MCF 10A (cell line): ENCODE results near the gene BCR. TPM values are rescaled to one million over a fixed set of nuclear protein-coding genes. Genes with fewer than 3 reads are reported as not detected.

Source experiments
- BruUV-seq: library from RNA; stranded (reverse); fragments of 400-500 nt; replicated peaks from 2 replicates; lab custom pipeline; 2021; lab: Mats Ljungman, UMichigan
- CTCF ChIA-PET: fragments of 300-600 bp; sonication (Branson Sonifier 250); formaldehyde crosslinking; extraction: SDS; loops from one replicate; lab custom pipeline; 2021; ENCODE audit warnings: antibody characterized with exemption, inconsistent platforms; lab: Yijun Ruan, JAX
- POLR2A ChIA-PET: fragments of 300-600, 350-650 bp; sonication (Branson Sonifier 250); formaldehyde crosslinking; extraction: SDS; loops from one replicate; lab custom pipeline; 2020; ENCODE audit warnings: antibody characterized with exemption, inconsistent platforms; lab: Yijun Ruan, JAX
- DNase-seq: peaks from one replicate; pipeline ENCODE4 v3.0.0-alpha.2; 2018; ENCODE audit not compliant: unreplicated experiment
- H3K27ac Mint-ChIP-seq: one replicate; pipeline ENCODE4 v1.8.0; 2022; ENCODE audit warnings: mild to moderate bottlenecking, low read depth, mixed read lengths; ENCODE audit not compliant: unreplicated experiment
- H3K27me3 Mint-ChIP-seq: one replicate; pipeline ENCODE4 v1.8.0; 2022; ENCODE audit warnings: mixed read lengths; ENCODE audit not compliant: insufficient read depth, unreplicated experiment
- H3K36me3 Mint-ChIP-seq: one replicate; pipeline ENCODE4 v1.8.0; 2022; ENCODE audit warnings: mild to moderate bottlenecking, moderate library complexity, mixed read lengths; ENCODE audit not compliant: insufficient read depth, unreplicated experiment
- H3K4me1 Mint-ChIP-seq: one replicate; pipeline ENCODE4 v1.8.0; 2022; ENCODE audit warnings: mixed read lengths; ENCODE audit not compliant: insufficient read depth, unreplicated experiment
- H3K4me3 Mint-ChIP-seq: one replicate; pipeline ENCODE4 v1.8.0; 2022; ENCODE audit warnings: mild to moderate bottlenecking, moderate library complexity, mixed read lengths; ENCODE audit not compliant: unreplicated experiment
- H3K9me3 Mint-ChIP-seq: one replicate; pipeline ENCODE4 v1.8.0; 2022; ENCODE audit warnings: mixed read lengths; ENCODE audit not compliant: unreplicated experiment
- CTCF ChIP-seq: fragments of 200-600 bp; IDR thresholded peaks from one replicate; pipeline ENCODE4 v1.8.0; 2022; ENCODE audit warnings: antibody characterized with exemption, mild to moderate bottlenecking; ENCODE audit not compliant: unreplicated experiment
- intact Hi-C: fragments of 100-400 bp; cut with micrococcal nuclease; formaldehyde crosslinking; loops from 2 replicates; pipeline ENCODE4 v1.14.1; 2022
- total RNA-seq: library from RNA; stranded (reverse); gene quantifications from 2 replicates; pipeline ENCODE4 v1.2.3, GENCODE V29; 2022

Gene BCR
- total RNA-seq, 1 experiment from 2014 or later = 77.9 TPM

- Mint-ChIP-seq H3K27me3 (no peaks in the 10 kb centered on the region), H3K27ac (no peak overlapping the region), H3K4me3 (no peak overlapping the region), H3K4me1 (peaks cover 25% of the 10 kb centered on the region), H3K36me3 (peaks cover 40% of the 10 kb centered on the region), H3K9me3 (no peaks in the 10 kb centered on the region)
- intact Hi-C loops = no loop called here
- no peak for TF ChIP-seq CTCF
- ChIA-PET CTCF (interaction anchor here (0.6 to 0.7 kb wide), 3 partner anchors 14 to 715 kb away, joined by 3 to 5 read pairs (median 3); no protein-coding TSS in a partner anchor), POLR2A (interaction anchor here (0.5 to 1.2 kb wide), 2 partner anchors 22 to 38 kb away, joined by 3 to 5 read pairs; no protein-coding TSS in a partner anchor)
- BruUV-seq = no TSS peak
- DNase-seq = no peak
These were observed 7.8 kb downstream of the BCR start for GRCh38 chr22:23187871-23188700.

- no peak overlapping the region for H3K4me3 Mint-ChIP-seq
- H3K27me3 Mint-ChIP-seq = no peaks in the 10 kb centered on the region
- peaks cover 18% of the 10 kb centered on the region for H3K4me1 Mint-ChIP-seq
- CTCF ChIA-PET = interaction anchor here (3.1 kb wide), 1 partner anchor 12 kb away, joined by 8 read pairs; no protein-coding TSS in a partner anchor
- BruUV-seq = no TSS peak
- DNase-seq = no peak
- intact Hi-C loops = no loop called here
- no peak for TF ChIP-seq CTCF
- peaks cover 29% of the 10 kb centered on the region for H3K36me3 Mint-ChIP-seq
- no peaks in the 10 kb centered on the region for H3K9me3 Mint-ChIP-seq
- POLR2A ChIA-PET = no interaction called here
- H3K27ac Mint-ChIP-seq = no peak overlapping the region
These were observed 10.2 kb downstream of the BCR start for GRCh38 chr22:23190526-23190925.

- CTCF ChIA-PET = no interaction called here
- DNase-seq = no peak
These were observed 11.8 kb downstream of the BCR start for GRCh38 chr22:23192133-23192532.

More at GRCh38 chr22:23192133-23192532, 11.8 kb downstream of the BCR start:
- peak overlapping the region; percentile 63 for H3K27ac Mint-ChIP-seq
- H3K27me3 Mint-ChIP-seq = no peaks in the 10 kb centered on the region
- peaks cover 18% of the 10 kb centered on the region for H3K4me1 Mint-ChIP-seq
- no peaks in the 10 kb centered on the region for H3K9me3 Mint-ChIP-seq
- BruUV-seq = no TSS peak
- POLR2A ChIA-PET = interaction anchor here (2.0 kb wide), 1 partner anchor 11 kb away, joined by 7 read pairs; no protein-coding TSS in a partner anchor
- H3K4me3 Mint-ChIP-seq = no peak overlapping the region
- peaks cover 26% of the 10 kb centered on the region for H3K36me3 Mint-ChIP-seq
- TF ChIP-seq CTCF = no peak
- intact Hi-C loops = no loop called here
